Stimulated activated CD4-positive, alpha-beta T cell treated with anti-CD3 and anti-CD28 coated beads, Interleukin-12 subunit alpha, Interleukin-12 subunit beta, amount 100 ng/mL, for 48 hours (primary cell): ENCODE data around the gene ZNF90.
"Not testable (repeated sequence)": the region's sequence is repeated elsewhere in the genome, so short reads cannot be mapped to it uniquely, and the experiment has no call there.

Experiments used
- DNase-seq, 3 donors: peaks; one replicate each; pipeline ENCODE4 v3.0.0-alpha.2; 2020; ENCODE audit warnings: low read depth in 2 of 3, low spot score in 1 of 3

The ZNF90 gene

GRCh38 chr19:20102097-20102496 is 24.3 kb downstream of the ZNF90 start:
- DNase-seq, result no peak

DNA sequence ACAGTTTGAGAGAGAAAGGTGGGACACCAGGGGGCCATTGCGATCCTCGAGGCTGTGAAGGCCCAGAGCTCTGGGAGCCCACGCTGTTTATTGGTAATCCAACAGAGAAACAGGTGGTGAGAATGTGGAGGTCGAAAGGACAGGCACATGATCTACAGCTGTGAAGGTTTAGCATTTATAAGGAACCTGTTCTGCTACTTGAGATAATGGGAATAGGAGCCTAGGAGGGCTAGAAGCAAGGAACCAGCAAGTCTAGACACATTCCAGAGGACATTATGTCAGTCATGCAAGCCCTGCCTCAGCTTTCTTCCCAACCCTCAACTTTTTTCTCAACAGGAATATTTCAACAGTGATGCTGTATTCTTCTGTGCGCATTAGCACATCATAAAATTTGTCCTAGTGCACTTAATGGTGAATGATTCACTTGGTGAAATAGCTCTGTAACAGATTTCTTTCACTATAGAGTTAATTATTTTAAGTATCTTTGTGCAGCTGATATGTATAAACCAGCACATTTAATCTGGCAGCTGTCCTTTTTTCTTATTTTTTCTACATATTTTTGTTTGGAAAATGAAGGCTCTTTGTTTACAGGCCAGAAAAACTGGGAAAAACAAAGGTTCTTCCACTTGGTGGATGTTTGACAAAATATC is 25.4 kb downstream of the ZNF90 start:
- no peak for DNase-seq

DNA sequence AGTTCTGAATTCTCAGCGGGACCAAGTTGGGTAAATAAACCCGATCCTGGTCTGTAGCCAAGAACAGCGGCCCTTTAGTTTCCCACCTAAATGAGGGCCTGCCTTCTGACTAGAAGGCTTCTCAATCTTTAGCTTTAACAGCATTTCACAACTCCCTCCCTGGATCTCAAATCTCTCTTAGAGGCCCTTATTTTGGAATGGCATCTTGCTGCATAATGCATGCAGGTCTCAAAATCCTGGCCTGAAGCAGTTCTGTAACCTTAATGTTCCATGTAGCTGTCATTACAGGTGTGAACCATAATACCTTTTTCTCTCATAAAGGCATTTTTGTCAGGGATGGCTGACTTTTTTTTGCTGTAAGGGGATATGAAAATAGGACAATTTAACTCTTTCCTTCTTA is 29.5 kb downstream of the ZNF90 start:
- DNase-seq, result no peak

DNA sequence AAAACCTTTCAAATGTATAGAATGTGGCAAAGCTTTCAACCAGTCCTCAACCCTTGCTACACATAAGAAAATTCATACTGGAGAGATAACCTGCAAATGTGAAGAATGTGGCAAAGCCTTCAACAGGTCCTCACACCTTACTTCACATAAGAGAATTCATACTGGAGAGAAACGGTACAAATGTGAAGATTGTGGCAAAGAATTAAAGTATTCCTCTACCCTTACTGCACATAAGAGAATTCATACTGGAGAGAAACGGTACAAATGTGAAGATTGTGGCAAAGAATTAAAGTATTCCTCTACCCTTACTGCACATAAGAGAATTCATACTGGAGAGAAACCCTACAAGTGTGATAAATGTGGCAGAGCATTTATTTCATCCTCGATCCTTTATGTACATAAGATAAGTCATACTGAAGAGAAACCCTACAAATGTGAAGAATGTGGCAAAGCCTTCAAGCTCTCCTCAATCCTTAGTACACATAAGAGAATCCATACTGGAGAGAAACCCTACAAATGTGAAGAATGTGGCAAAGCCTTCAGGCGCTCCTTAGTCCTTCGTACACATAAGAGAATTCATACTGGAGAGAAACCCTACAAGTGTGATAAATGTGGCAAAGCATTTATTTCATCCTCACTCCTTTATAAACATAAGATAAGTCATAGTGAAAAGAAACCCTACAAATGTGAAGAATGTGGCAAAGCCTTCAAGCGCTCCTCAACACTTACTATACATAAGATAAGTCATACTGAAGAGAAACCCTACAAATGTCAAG is 40.5 kb downstream of the ZNF90 start:
- not testable (repeated sequence) for DNase-seq

GRCh38 chr19:20124879-20125278 is 47.1 kb downstream of the ZNF90 start:
- no peak for DNase-seq

DNA sequence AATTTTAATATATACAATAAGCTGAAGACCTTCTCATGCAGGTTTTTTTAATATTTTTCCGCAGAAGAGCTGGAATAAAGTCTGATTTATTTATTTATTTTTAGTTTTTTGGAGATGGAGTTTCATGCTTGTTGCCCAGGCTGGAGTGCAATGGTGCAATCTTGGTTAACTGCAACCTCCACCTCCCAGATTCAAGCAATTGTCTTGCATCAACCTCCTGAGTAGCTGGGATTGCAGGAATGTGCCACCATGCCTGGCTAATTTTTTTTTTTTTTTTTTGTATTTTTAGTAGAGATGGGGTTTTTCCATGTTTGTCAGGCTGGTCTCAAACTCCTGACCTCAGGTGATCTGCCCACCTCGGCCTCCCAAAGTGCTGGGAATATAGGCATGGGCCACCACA is 55.1 kb downstream of the ZNF90 start:
- not testable (repeated sequence) for DNase-seq

GRCh38 chr19:20137714-20138113 is 59.9 kb downstream of the ZNF90 start:
- DNase-seq, result not testable (repeated sequence)

- DNase-seq, result no peak
Measured at GRCh38 chr19:20151617-20152145, 73.9 kb downstream of the ZNF90 start.

DNA sequence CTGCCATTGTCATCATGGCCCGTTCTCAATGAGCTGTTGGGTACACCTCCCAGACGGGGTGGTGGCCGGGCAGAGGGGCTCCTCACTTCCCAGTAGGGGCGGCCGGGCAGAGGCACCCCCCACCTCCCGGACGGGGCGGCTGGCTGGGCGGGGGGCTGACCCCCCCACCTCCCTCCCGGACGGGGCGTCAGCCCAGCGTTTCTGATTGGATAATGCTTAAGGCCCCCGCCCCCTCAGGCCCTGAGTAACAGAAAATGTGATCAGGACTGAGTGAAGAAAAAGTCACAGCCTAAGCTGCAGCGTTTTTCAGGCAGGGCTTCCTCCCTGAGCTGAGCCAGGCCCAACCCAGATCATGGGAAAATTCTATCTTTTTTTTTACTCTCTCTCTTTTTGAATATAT is 74.7 kb downstream of the ZNF90 start:
- DNase-seq, result not testable (repeated sequence)

DNA sequence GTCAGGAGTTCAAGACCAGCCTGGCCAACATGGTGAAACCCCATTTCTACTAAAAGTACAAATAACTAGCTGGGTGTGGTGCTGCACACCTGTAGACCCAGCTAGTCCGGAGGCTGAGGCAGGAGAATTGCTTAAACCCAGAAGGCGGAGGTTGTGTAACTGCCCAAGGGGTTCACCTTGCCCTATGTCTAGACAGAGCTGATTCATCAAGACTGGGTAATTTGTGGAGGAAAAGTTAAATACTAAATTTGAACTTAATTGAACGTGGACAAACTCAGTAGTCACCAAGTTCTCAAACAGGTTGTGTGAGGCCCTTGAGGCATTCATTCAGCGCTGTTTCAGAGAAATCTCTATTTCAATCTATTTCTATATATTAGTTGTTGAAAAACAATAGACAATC is 75.5 kb downstream of the ZNF90 start:
- DNase-seq, result no peak

DNA sequence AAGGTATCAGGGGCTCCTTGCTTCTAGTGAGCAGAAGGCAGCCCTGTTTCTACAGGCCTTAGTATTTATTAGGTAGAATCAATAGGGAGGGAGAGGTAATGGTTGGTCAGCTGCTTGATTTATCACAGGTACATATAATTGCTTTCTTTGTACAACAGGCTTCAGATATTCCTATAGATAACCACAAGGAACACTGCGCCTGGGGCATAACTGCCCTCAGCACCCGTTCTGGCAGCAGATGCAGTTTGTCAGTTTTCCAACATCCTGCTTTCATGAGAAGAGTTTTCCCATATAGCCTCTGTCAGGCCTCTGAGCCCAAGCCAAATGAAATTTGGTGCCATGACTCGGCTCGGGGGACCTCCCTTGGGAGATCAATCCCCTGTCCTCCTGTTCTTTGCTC is 76.8 kb downstream of the ZNF90 start:
- no peak for DNase-seq

- no peak for DNase-seq
Measured at GRCh38 chr19:20162821-20163220, 85.0 kb downstream of the ZNF90 start.

DNA sequence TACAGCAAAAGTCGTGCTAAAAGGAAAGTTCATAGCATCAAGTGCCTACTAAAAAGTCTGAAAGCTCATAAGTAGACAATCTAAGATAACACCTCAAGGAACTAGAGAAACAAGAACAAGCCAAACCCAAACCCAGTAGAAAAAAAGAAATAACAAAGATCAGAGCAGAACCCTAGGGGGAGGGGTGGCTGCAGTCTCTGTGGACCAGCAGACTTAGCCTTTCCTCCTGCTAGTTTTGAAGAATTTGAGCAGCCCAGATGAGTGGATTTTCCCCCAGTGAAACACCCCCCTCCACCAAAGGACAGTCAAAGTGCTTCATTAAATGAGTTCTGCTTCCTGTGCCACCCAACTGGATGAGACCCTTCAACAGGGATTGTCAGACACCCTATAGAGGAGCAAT is 86.7 kb downstream of the ZNF90 start:
- DNase-seq, result no peak

GRCh38 chr19:20165971-20166592 is 88.3 kb downstream of the ZNF90 start:
- no peak for DNase-seq

- peak; percentile 86 to 89 (median 89) for DNase-seq
Measured at GRCh38 chr19:20167020-20167644, 89.3 kb downstream of the ZNF90 start, which contains the start of gene ZNF486. Gene ZNF486, plus strand, starts transcription at chr19:20167214. Its CDS starts 117 bp downstream, at chr19:20167331.

DNA sequence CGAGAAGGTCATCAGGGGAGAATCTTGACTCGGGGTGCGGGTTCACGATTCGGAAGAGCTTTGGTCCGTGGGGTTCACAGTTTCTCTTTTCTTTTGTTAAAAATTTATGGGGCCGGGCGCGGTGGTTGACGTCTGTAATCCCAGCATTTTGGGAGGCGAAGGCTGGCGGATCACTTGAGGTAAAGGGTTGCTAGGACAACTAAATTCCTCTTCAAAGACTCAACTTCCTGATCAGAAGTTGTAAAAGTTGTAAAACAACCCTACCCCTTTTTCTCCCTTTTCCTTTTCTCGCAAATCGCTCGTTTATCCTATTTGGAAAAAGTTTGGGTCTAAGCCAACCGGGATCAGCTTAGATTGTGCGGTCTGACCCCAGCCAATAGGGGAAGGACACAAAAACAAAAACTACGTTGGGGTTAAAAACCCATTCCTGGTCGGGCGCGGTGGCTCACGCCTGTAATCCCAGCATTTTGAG is 89.9 kb downstream of the ZNF90 start:
- DNase-seq, result no peak
